HCT116 (cell line): ENCODE data around the gene COBLL1. TPM values are rescaled to one million over a fixed set of nuclear protein-coding genes. Genes with fewer than 3 reads are reported as not detected.

Experiments used
- ATAC-seq: fragments of 200-7000 bp; cut with Tn5 transposase; 2 replicates; pipeline ENCODE4 v1.9.1; 2020; ENCODE audit warnings: mild to moderate bottlenecking, moderate library complexity
- BruUV-seq: library from RNA; stranded (reverse); fragments of 400-500 nt; replicated peaks from 2 replicates; lab custom pipeline; 2021; lab: Mats Ljungman, UMichigan
- CTCF ChIA-PET: fragments of 300-600 bp; sonication (Branson Sonifier 250); formaldehyde crosslinking; loops from one replicate; lab custom pipeline; 2021; ENCODE audit warnings: antibody characterized with exemption; lab: Charles Lee
- POLR2A ChIA-PET: fragments of 300-600, 350-600 bp; sonication (Branson Sonifier 250); formaldehyde crosslinking; loops from one replicate; lab custom pipeline; 2021; ENCODE audit warnings: antibody characterized with exemption; lab: Charles Lee
- RAD21 ChIA-PET, 2 experiments: fragments of 300-600 bp; sonication (Branson Sonifier 250); formaldehyde crosslinking; loops; one replicate each; lab custom pipeline; 2023; ENCODE audit warnings: low total read pairs in 2 of 2; ENCODE audit not compliant: uncharacterized antibody in 2 of 2, unreplicated experiment in 2 of 2, low non-redundant PET in 1 of 2; lab: Charles Lee
- DNase-seq: peaks from one replicate; pipeline ENCODE4 v3.0.0-alpha.2; 2010; ENCODE audit warnings: low read depth, low spot score
- H2AFZ ChIP-seq: fragments of 200-600 bp; shearing (Covaris generic), sonication (generic); 2 replicates; pipeline ENCODE4 v1.6.1; 2017; ENCODE audit warnings: low read depth, mixed run types, mixed read lengths, antibody characterized with exemption, low read length; ENCODE audit not compliant: poor library complexity, severe bottlenecking
- H3K27ac ChIP-seq: 2 replicates; pipeline ENCODE4 v1.5.1; 2012; ENCODE audit warnings: low read depth, low read length
- H3K27me3 ChIP-seq: fragments of 200-600 bp; sonication (generic); 2 replicates; pipeline ENCODE4 v1.6.1; 2016; ENCODE audit warnings: mixed run types, low read length, mixed read lengths; ENCODE audit not compliant: insufficient read depth
- H3K36me3 ChIP-seq, 2 experiments: fragments of 200-500 bp in 1 of 2; fragments of 200-600 bp in 1 of 2; sonication (Bioruptor generic) in 1 of 2; sonication (generic) in 1 of 2; 2 replicates each; pipeline versions ENCODE4 v1.5.1 to v1.6.1; 2014 to 2016; ENCODE audit warnings: low read length in 2 of 2, inconsistent platforms in 1 of 2, mixed read lengths in 1 of 2, mixed run types in 1 of 2; ENCODE audit not compliant: insufficient read depth in 2 of 2, control insufficient read depth in 1 of 2
- H3K4me1 ChIP-seq, 2 experiments: fragments of 200-600 bp in 1 of 2; sonication (generic) in 1 of 2; 2 replicates each; pipeline versions ENCODE4 v1.5.1 to v1.6.1; 2012 to 2017; ENCODE audit warnings: low read length in 2 of 2, inconsistent platforms in 1 of 2, mild to moderate bottlenecking in 1 of 2, mixed read lengths in 1 of 2, mixed run types in 1 of 2, moderate library complexity in 1 of 2; ENCODE audit not compliant: insufficient read depth in 2 of 2, control insufficient read depth in 1 of 2
- H3K4me2 ChIP-seq: fragments of 200-600 bp; sonication (generic); 2 replicates; pipeline ENCODE4 v1.6.1; 2017; ENCODE audit warnings: mixed run types, low read length, mixed read lengths
- H3K4me3 ChIP-seq, 2 experiments: fragments of 200-600 bp in 1 of 2; sonication (generic) in 1 of 2; replicated peaks in 1 of 2; 2 replicates each; pipeline ENCODE4 v1.5.1; 2011 to 2016; ENCODE audit warnings: low read length in 2 of 2, control low read depth in 1 of 2, low read depth in 1 of 2, mild to moderate bottlenecking in 1 of 2, mixed read lengths in 1 of 2, mixed run types in 1 of 2
- H3K79me2 ChIP-seq: fragments of 200-600 bp; sonication (generic); 2 replicates; pipeline ENCODE4 v1.6.1; 2017; ENCODE audit warnings: mild to moderate bottlenecking, mixed run types, low read length, moderate library complexity, mixed read lengths; ENCODE audit not compliant: insufficient read depth
- H3K9ac ChIP-seq: fragments of 200-600 bp; sonication (generic); 2 replicates; pipeline ENCODE4 v1.6.1; 2016; ENCODE audit warnings: low read length, mixed read lengths
- H3K9me2 ChIP-seq: fragments of 200-600 bp; sonication (generic), shearing (Covaris generic); 2 replicates; pipeline ENCODE4 v1.6.1; 2017; ENCODE audit warnings: mixed run types, mild to moderate bottlenecking, moderate library complexity; ENCODE audit not compliant: insufficient read depth
- H3K9me3 ChIP-seq, 2 experiments: fragments of 200-500 bp in 1 of 2; fragments of 200-600 bp in 1 of 2; sonication (Bioruptor generic) in 1 of 2; sonication (generic) in 1 of 2; 2 replicates each; pipeline ENCODE4 v1.6.1; 2014 to 2017; ENCODE audit warnings: low read length in 2 of 2, mixed read lengths in 2 of 2, inconsistent platforms in 1 of 2, low read depth in 1 of 2, mild to moderate bottlenecking in 1 of 2, mixed run types in 1 of 2, moderate library complexity in 1 of 2; ENCODE audit not compliant: control insufficient read depth in 1 of 2, insufficient read depth in 1 of 2
- H4K20me1 ChIP-seq: fragments of 200-600 bp; sonication (generic), shearing (Covaris generic); 2 replicates; pipeline ENCODE4 v1.6.1; 2017; ENCODE audit warnings: mixed run types, mild to moderate bottlenecking, moderate library complexity; ENCODE audit not compliant: insufficient read depth
- CEBPB ChIP-seq: IDR thresholded peaks from 2 replicates; pipeline ENCODE4 v1.6.1; 2012; ENCODE audit warnings: low read depth
- ELF1 ChIP-seq: IDR thresholded peaks from 2 replicates; pipeline ENCODE4 v1.6.1; 2012; ENCODE audit warnings: low read depth, borderline replicate concordance
- EZH2phosphoT487 ChIP-seq: fragments of 200-600 bp; IDR thresholded peaks from 2 replicates; pipeline ENCODE4 v1.6.1; 2018; ENCODE audit warnings: antibody characterized with exemption, borderline replicate concordance
- REST ChIP-seq: IDR thresholded peaks from 2 replicates; pipeline ENCODE4 v1.6.1; 2012; ENCODE audit warnings: low read depth
- ZFX ChIP-seq: fragments of 450-650 bp; IDR thresholded peaks from 2 replicates; pipeline ENCODE4 v1.6.1; 2017
- intact Hi-C: fragments of 100-400 bp; cut with micrococcal nuclease; formaldehyde crosslinking; loops from 2 replicates; pipeline ENCODE4 v1.10.0; 2022
- total RNA-seq: library from RNA; stranded (reverse); gene quantifications from one replicate; pipeline ENCODE4 v1.2.1, GENCODE V29; 2021; ENCODE audit not compliant: unreplicated experiment

Gene COBLL1
- total RNA-seq, 1 experiment from 2014 or later = 3.6 TPM

DNA sequence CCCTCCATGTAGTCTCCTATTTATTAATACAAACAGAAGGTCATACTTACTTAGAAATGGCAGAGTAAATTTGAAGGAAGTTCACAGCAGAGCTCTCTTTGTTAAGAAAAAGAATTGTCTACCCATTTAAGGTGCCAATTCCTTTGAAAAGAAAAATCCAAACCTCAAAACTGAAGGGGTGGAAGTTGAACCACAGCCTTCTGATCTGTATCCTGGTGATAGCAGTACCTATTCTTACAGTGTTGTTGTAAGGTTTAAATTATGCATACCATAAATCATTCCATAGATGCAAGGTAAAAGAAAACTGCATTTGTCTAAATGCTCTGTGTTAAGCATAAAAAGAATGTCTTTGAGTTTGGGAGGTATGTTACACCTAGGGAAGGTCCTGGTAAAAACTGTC, 47.6 kb downstream of the COBLL1 start (continued):
- TF ChIP-seq REST = no peak
- TF ChIP-seq ZFX = no peak

DNA sequence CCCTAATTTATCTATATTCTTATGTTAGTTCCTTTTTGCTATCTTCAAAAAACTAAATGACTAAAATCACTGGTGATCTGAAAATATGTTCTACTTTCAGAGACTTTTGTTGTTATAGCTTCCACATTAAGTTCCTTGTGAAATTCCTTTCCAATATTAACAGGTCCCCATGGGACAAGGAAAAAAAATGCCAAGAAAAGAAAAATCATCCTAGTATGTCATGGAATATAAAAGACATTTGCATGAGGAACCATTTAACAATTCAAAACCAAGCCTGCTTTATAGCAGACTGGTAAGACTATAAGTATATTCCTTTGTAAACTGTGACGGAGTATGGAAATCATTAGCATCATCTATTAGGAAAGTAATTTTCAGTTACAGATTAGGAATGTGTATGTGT, 48.1 kb downstream of the COBLL1 start:
- Histone ChIP-seq H4K20me1 (no peaks in the 10 kb centered on the region), H3K36me3 (no peaks in the 10 kb centered on the region), H3K4me2 (no peak overlapping the region), H3K9ac (no peak overlapping the region), H2AFZ (no peak overlapping the region), H3K4me3 (no peak overlapping the region), H3K9me3 (no peaks in the 10 kb centered on the region), H3K4me1 (peaks cover 0 to 4% of the 10 kb centered on the region in 2 experiments; a peak in 1 of 4 replicates), H3K27ac (no peak overlapping the region), H3K9me2 (no peaks in the 10 kb centered on the region), H3K79me2 (no peaks in the 10 kb centered on the region), H3K27me3 (no peaks in the 10 kb centered on the region)
- no TSS peak for BruUV-seq
- no peak for TF ChIP-seq CEBPB
- TF ChIP-seq EZH2phosphoT487 = no peak
- no peak for TF ChIP-seq ELF1
- no peak for TF ChIP-seq ZFX
- ATAC-seq (no peak), DNase-seq (no peak)
- POLR2A ChIA-PET = no interaction called here
- intact Hi-C loops = no loop called here
- RAD21 ChIA-PET = no interaction called here
- CTCF ChIA-PET = no interaction called here
